NCI-H1048 (cell line): ENCODE data around the gene SSTR4.
"Not testable (repeated sequence)": the region's sequence is repeated elsewhere in the genome, so short reads cannot be mapped to it uniquely, and the experiment has no call there.

ENCODE experiments used
- DNase-seq: peaks from one replicate; lab custom pipeline; 2025; lab: John Stamatoyannopoulos, UW

The SSTR4 gene

GRCh38 chr20:23034721-23035671 lies at the start of gene SSTR4:
TSS of gene SSTR4 (plus strand) at chr20:23035312. CDS start at chr20:23035484, 172 bp downstream.
- no peak for DNase-seq

DNA sequence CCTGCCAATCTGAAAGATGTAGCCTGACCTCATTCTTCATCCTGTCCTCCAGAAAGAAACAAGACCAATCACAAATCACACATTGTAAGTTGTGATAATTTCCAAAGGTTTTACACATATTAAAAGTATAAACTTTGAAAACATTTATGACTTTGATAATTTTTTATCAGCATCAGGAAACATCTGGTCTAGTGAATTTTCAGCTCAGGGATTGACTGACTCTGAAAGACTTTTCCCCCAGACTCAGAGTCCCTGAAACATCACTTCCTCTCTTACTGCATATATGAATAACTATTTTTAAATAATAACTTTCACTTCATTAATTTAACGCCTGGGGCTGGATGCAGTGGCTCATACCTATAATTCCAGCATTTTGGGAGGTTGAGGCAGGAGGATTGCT lies 48.5 kb upstream of the SSTR4 start:
- DNase-seq, result no peak

- DNase-seq, result not testable (repeated sequence)
These were observed 43.7 kb upstream of the SSTR4 start for GRCh38 chr20:22991424-22991823.

GRCh38 chr20:22993823-22994222 lies 41.3 kb upstream of the SSTR4 start:
- DNase-seq, result no peak

DNA sequence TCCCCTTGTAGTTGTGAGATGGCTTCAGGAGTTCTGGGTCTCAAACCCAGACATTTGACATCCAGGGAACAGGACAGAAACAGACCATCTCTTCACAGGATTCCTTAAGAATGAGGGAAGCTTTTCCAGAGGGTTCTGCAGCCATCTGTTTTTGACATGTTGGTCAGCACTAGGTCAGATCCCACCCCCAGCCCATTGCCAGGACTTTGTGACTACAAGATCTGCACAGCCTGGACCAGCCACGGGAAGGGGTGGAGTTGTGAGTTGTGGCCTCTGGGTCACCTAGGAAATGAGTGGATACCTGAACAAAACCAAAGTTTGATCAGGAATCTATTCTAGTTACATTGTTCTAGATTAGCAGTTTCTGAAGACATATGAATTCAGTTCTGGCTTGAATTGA lies 39.2 kb upstream of the SSTR4 start:
- no peak for DNase-seq

GRCh38 chr20:22998476-22998875 lies 36.6 kb upstream of the SSTR4 start:
- DNase-seq, result no peak

DNA sequence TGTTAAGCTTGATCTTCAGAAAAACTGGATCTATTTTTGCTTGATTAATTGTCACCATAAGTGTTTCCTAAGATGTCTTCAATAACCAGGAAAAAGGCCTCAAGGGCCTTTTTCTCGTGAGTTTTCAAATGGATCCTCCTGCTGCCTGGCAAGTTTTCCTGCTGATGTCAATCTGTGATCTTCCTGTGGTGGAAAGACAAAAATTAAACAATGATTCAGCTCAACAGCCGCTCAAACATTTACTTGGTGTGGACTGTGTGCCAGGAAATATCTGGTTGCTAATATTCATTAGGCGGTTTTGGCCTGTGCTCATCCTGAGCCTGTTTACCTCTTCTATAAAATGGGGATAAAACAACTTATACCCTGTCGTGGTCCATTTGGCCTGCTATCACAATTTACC lies 35.4 kb upstream of the SSTR4 start:
- DNase-seq, result no peak

DNA sequence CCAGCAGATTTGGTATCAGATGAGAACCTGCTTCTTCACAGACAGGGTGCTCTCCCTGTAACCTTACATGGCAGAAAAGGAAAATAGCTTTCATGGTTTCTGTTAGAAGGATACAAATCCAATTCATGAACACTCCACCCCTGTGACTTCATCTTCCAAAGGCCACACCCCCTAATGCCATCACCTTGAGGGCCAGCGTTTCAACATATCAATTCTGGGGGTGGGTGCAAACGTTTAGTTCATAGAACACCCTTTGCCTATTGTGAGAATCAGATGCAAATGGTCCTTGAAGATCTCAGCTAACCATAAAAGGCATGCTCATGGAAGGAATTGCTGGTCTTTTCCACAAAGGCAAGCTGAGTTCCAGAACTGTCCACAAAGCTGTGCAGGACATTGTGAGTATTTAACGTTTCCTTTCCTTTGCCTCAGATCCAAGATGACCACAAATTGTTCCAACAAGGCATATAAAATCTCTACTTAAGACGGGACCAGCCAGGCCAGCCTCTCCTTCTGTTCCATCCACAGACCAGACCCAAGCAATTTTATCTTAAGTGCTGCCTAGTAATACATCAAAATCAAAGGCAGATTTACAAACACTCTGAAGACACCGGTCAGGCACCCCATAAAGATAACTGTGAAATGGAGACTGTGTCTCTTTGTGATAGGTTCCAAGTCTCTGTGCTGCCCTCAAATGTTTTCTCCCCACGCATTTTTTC lies 34.7 kb upstream of the SSTR4 start:
- no peak for DNase-seq

GRCh38 chr20:23002276-23002675 lies 32.8 kb upstream of the SSTR4 start:
- DNase-seq, result no peak

DNA sequence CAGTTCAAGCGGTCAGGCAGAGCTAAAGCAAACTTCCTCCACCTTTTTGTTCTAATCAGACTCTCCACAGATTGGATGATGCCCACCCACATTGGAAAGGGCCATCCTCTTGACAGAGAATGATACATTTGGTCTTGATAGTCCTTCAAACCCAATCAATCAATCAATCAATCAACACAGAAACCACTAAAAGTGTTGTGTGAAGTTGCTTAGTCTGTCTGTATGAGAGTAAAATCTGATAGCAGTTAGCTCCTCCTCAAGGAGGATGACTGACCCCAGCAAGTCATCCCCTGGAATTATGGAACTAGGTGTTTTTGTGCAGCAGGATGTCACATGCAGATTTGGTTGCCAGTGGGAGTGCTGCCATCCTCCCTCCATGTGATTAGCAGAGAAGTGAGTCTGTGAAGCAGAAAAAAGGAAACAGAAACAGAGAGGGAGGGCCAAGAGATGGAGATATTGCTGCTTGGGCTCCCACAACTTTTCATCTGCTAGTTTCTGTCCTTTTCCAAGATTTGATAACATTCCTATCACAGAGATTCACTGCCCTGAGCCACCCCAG lies 32.0 kb upstream of the SSTR4 start:
- no peak for DNase-seq

GRCh38 chr20:23003881-23004460 lies 31.1 kb upstream of the SSTR4 start:
- DNase-seq, result no peak

DNA sequence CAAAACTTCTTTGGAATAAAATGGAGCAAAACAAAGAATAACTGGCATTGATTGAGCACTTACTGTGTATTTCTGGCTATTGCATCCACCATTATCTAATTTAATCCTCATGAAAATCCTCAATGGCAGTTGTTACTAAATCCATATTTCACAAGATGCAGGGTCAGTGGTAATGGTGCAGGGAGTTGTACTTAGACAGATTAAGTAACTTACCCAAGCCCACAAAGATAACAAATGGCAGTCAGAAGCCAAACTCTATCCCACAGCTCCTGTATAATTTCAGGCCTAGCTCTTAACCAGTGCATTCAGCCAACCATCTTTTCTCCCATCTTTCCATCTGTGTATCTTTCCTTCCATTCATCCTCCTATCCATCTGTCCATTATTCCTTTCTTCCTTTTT lies 29.3 kb upstream of the SSTR4 start:
- DNase-seq, result no peak

DNA sequence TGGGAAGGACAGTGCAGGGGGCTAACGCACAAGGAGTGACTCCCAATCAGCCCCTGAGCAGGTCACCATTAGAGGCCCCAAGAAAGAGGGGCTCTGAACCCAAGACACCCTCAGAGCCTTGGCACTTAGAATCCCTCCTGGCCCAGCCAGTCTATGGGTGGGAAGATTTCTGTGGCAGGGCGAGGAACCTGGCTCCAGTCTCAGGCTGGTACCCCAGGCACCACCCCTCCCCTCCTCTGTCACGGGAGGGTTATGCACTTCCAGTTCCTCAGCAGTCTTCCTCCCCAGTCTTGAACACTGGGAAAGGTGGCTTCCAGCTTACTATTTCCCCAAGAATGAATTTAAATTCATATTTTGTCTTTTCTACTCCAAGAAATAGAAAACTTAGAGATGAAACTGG lies 27.6 kb upstream of the SSTR4 start:
- no peak for DNase-seq

- no peak for DNase-seq
These were observed 27.0 kb upstream of the SSTR4 start for GRCh38 chr20:23007886-23008655.

DNA sequence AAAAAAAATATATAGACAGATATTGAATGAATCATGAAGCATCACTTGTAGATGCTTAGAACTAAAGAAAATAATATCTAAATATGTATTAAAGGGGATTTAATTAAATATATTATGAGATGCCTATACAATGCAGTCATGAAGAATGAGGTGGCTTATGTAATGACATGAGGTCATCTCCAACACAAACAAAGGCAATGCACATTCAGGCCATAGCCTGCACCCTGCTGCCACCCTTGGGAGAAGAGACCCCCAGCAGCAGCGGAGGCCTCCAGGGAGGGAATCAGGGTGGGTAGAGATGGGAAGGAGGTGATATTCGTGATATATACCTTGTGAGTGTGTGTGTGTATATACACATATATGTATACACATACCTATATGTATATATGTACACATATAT lies 26.4 kb upstream of the SSTR4 start:
- no peak for DNase-seq

DNA sequence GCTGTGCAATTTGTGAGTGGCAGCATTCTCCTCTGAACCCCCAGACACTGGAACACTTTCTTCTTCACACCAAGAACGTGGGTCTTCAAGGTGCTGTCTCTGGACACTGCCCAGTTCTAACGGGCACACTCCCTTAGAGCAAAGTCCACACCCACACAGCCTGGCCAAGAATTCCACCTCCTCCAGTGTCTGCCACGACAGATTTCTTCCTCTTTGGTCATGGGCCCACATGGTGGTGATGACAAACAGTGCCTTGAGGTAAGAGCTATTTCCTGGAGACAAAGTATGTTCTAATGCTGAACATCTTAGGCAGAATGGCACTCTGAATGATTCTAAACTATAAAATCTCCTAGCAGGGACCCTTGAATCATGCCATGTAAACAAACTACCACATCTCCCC lies 25.5 kb upstream of the SSTR4 start:
- no peak for DNase-seq

GRCh38 chr20:23010096-23010495 lies 25.0 kb upstream of the SSTR4 start:
- DNase-seq, result no peak

DNA sequence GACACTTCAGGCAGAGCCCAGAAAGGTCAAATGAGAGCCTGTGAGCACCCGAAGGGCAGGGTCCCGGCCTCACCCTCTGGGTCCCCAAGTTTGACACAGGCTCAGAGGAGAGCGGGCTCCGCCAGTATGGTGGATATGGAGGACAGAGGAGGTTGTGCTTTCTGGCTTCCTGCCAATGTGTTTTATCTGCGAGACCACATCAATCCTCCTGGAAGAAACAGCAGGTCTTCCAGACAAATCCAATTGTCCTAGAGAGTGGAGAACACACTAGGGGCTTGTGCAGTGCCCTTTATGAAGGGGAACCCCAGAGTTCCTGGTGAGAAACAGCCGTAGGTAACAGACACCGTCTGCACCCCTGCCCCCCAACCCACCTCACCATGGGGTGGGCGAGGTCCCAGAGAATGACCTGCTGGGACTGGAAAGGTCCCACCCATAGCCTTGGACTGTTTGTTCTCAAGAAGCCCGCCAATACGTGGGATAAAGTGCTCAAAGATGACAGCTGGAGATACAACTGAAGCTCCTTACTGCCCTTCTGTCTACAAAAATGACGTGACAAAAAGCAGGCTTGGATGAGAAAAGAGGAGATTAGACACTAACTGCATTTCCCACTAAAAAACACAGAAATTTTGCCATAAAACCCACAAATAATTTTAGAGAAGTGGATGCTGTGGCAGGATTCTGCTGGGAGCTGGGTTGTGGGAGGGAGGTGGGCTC lies 23.9 kb upstream of the SSTR4 start:
- no peak for DNase-seq

DNA sequence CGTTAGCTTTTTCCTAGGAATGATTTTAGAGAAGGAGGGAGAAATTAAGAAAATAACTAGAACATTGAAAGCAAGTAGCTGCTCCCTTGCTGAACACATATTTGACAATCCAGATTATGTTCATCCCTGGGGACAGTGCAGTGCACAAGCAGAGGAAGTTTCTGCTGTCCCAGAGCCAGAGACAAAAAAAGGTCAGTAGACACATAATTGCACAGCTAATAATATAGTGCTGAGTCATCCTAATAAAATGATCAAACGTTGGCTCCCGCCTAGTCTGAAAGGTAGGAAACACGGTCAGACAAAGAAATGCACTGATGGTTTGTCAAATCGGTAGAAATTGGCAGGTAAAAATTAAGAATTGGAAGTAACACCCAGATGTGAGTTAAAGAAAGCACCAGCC lies 21.7 kb upstream of the SSTR4 start:
- no peak for DNase-seq

- DNase-seq, result no peak
These were observed 17.6 kb upstream of the SSTR4 start for GRCh38 chr20:23017516-23017915.

GRCh38 chr20:23018432-23018831 lies 16.7 kb upstream of the SSTR4 start:
- no peak for DNase-seq
